AG09309 (cell line): Measurements from ENCODE around the gene HOXA13.

ENCODE experiments used
- DNase-seq: peaks from one replicate; pipeline ENCODE4 v3.0.0-alpha.2; 2010; ENCODE audit warnings: low read depth
- H3K4me3 ChIP-seq: 2 replicates; pipeline ENCODE4 v1.5.1; 2011; ENCODE audit warnings: mild to moderate bottlenecking, low read depth, low read length, moderate library complexity; ENCODE audit not compliant: control insufficient read depth
- CTCF ChIP-seq: IDR thresholded peaks from 2 replicates; pipeline ENCODE4 v1.5.1; 2011; ENCODE audit warnings: mild to moderate bottlenecking, low read depth, low read length, inconsistent platforms; ENCODE audit not compliant: insufficient read depth, control insufficient read depth; ENCODE audit errors: missing control alignments

HOXA13 gene

GRCh38 chr7:27147199-27148030 lies 52.5 kb downstream of the HOXA13 start, which contains the start of gene HOXA6:
Gene HOXA6 (minus strand): TSS chr7:27147774. CDS start chr7:27147749, 25 bp downstream.
- no peak for DNase-seq
- no peak for TF ChIP-seq CTCF
- H3K4me3 ChIP-seq = no peak within 1 kb of the TSS

GRCh38 chr7:27146491-27147198 lies 53.2 kb downstream of the HOXA13 start:
- H3K4me3 ChIP-seq = no peak overlapping the region
- TF ChIP-seq CTCF = no peak
- no peak for DNase-seq

- H3K4me3 ChIP-seq = no peak overlapping the region
- TF ChIP-seq CTCF = no peak
- no peak for DNase-seq
These were observed 53.9 kb downstream of the HOXA13 start for GRCh38 chr7:27145914-27146412.

GRCh38 chr7:27145165-27145913 lies 54.6 kb downstream of the HOXA13 start:
- no peak overlapping the region for H3K4me3 ChIP-seq
- no peak for TF ChIP-seq CTCF

GRCh38 chr7:27144781-27145164 lies 55.1 kb downstream of the HOXA13 start:
- no peak for TF ChIP-seq CTCF
- H3K4me3 ChIP-seq = no peak overlapping the region
- no peak for DNase-seq

More at GRCh38 chr7:27145165-27145913, 54.6 kb downstream of the HOXA13 start:
- DNase-seq = no peak
